Bronchial epithelial cell (primary cell): Measurements from ENCODE around the gene SYT14. TPM values are rescaled to one million over a fixed set of nuclear protein-coding genes. Genes with fewer than 3 reads are reported as not detected.
"Not testable (repeated sequence)": the region's sequence is repeated elsewhere in the genome, so short reads cannot be mapped to it uniquely, and the experiment has no call there.

ENCODE experiments used
- DNase-seq: peaks from one replicate; pipeline ENCODE4 v3.0.0-alpha.2; 2010; ENCODE audit warnings: low read depth
- FAIRE-seq: peaks from 2 replicates; lab custom pipeline; 2011; peaks lifted over from hg19 to GRCh38; lab: Jason Lieb, UNC
- H3K27me3 ChIP-seq: 2 replicates; pipeline ENCODE4 v1.5.1; 2011; ENCODE audit warnings: low read length; ENCODE audit not compliant: control insufficient read depth, insufficient read depth
- H3K36me3 ChIP-seq: 2 replicates; pipeline ENCODE4 v1.5.1; 2011; ENCODE audit warnings: low read length; ENCODE audit not compliant: control insufficient read depth, insufficient read depth
- H3K4me3 ChIP-seq: 2 replicates; pipeline ENCODE4 v1.5.1; 2011; ENCODE audit warnings: mild to moderate bottlenecking, low read depth, low read length, control low read depth
- CTCF ChIP-seq: IDR thresholded peaks from 2 replicates; pipeline ENCODE4 v1.5.1; 2011; ENCODE audit warnings: mild to moderate bottlenecking, moderate library complexity, low read length, control low read depth, inconsistent platforms; ENCODE audit not compliant: insufficient read depth, severe bottlenecking
- total RNA-seq: library from RNA; depleted of rRNA; stranded (reverse); fragments of >200 nt; gene quantifications from 2 replicates; pipeline ENCODE4 v1.2.1, GENCODE V29; 2014

Gene SYT14
- total RNA-seq, 1 donor from 2014 or later: not detected

- DNase-seq (no peak), FAIRE-seq (no peak)
- H3K27me3 ChIP-seq: no peaks in the 10 kb centered on the region
- TF ChIP-seq CTCF: no peak
- H3K36me3 ChIP-seq: no peaks in the 10 kb centered on the region
- H3K4me3 ChIP-seq: no peak overlapping the region
Observed at GRCh38 chr1:210049616-210050015, 111.6 kb downstream of the SYT14 start.

DNA sequence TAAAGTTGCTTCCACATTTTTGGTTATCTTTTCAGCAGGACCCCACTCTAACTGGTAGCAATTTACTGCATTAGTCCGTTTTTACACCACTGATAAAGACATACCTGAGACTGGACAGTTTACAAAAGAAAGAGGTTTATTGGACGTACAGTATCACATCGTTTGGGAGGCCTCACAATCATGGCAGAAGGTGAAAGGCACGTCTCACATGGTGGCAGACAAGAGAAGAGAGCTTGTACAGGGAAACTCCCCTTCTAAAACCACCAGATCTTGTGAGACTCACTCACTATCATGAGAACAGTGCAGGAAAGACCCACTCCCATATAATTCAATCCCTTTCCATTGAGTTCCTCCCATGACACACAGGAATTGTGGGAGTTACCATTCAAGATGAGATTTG lies 112.5 kb downstream of the SYT14 start:
- FAIRE-seq: peak; percentile 75
- DNase-seq, H3K27me3 ChIP-seq, H3K4me3 ChIP-seq, H3K36me3 ChIP-seq: not testable (repeated sequence)

DNA sequence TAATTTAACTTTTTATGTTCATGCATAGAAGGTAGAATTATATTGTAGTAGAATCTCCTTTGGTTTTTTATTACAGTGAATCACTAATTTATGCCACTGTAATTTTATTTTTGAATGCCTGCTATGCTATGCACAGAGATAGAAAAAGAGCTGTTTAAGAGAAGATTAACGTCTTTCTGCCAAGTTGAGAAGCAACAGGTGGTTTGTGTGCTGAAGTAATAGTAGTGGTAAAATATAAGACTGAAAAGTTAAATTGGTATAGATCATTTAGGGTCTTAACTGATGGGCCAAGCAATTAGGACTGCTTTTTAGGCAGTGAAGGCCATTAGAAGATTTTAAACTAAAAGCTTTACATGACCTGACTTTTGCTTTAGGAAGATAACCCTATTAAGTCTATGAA lies 115.1 kb downstream of the SYT14 start:
- DNase-seq (no peak), FAIRE-seq (no peak)
- TF ChIP-seq CTCF: no peak
- Histone ChIP-seq H3K27me3 (no peaks in the 10 kb centered on the region), H3K36me3 (no peaks in the 10 kb centered on the region), H3K4me3 (no peak overlapping the region)

- TF ChIP-seq CTCF: no peak
- H3K4me3 ChIP-seq: no peak overlapping the region
- no peaks in the 10 kb centered on the region for H3K36me3 ChIP-seq
- FAIRE-seq (no peak), DNase-seq (no peak)
- H3K27me3 ChIP-seq: no peaks in the 10 kb centered on the region
Observed at GRCh38 chr1:210057593-210057992, 119.6 kb downstream of the SYT14 start.

DNA sequence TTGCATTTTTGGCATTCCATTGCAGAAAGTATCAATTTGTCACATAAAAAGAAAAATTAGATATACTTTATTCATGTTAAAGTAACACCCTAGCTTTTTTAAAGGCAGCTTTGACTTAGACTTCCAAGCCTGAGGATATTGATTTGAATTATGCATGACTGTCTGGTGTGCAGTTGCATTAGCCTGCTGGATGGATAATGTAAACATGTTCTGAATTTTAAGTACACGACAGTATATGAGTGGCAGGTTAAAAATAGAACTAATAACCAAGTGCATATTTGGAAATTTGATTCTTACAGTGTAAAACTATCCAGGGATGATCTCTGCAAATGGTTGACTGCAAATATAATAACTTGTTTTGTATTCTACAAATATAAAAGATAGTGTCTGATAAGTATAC lies 124.0 kb downstream of the SYT14 start:
- Histone ChIP-seq H3K4me3 (no peak overlapping the region), H3K27me3 (peaks cover under 1% of the 10 kb centered on the region), H3K36me3 (no peaks in the 10 kb centered on the region)
- DNase-seq (no peak), FAIRE-seq (no peak)
- no peak for TF ChIP-seq CTCF

DNA sequence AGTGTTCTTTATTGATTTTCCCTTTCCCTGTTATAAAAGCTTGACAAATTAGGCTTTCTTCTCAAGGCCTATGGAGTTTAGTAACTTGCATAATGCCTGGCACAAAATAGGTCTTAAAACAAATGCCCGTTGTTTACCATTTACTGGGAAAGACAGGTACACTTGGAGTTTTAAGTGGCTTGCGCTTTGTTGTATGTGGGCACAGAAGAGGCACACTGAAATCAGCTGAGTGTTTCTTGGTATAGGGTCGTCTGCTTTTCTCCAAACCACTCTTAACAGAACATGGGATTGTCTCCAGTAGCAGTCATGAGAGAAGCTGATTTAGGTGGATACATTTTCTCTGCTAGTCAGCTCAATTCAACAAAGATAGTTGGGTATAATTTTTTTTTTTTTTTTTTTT lies 132.5 kb downstream of the SYT14 start:
- FAIRE-seq (no peak), DNase-seq (no peak)
- Histone ChIP-seq H3K4me3 (no peak overlapping the region), H3K36me3 (no peaks in the 10 kb centered on the region), H3K27me3 (peaks cover 1% of the 10 kb centered on the region)
- TF ChIP-seq CTCF: no peak
